H1 (cell line): ENCODE results near the gene BARX2. TPM values are rescaled to one million over a fixed set of nuclear protein-coding genes. Genes with fewer than 3 reads are reported as not detected.

Experiments used
- CTCF ChIA-PET: fragments of 300-600 bp; sonication (Branson Sonifier 250); formaldehyde crosslinking; loops from one replicate; lab custom pipeline; 2021; ENCODE audit not compliant: partially characterized antibody; lab: Charles Lee
- POLR2A ChIA-PET: fragments of 300-600 bp; sonication (Branson Sonifier 250); formaldehyde crosslinking; loops from one replicate; lab custom pipeline; 2021; ENCODE audit warnings: inconsistent platforms; ENCODE audit not compliant: partially characterized antibody; lab: Charles Lee
- DNase-seq, 2 experiments: peaks; one replicate each; pipeline versions ENCODE4 v3.0.0 to v3.0.0-alpha.2; 2010 to 2022; ENCODE audit warnings: low spot score in 2 of 2, low read depth in 1 of 2, mixed read lengths in 1 of 2
- FAIRE-seq: peaks from 2 replicates; lab custom pipeline; 2011; peaks lifted over from hg19 to GRCh38; lab: Jason Lieb, UNC
- H2AFZ ChIP-seq: 2 replicates; pipeline ENCODE4 v1.8.1; 2012; ENCODE audit warnings: low read length, inconsistent platforms
- H2AK5ac ChIP-seq: 2 replicates; pipeline ENCODE4 v1.6.1; 2013; ENCODE audit warnings: low read depth, low read length
- H2BK120ac ChIP-seq: replicated peaks from 2 replicates; pipeline ENCODE3; 2013; ENCODE audit warnings: low read depth, low read length, inconsistent platforms
- H2BK12ac ChIP-seq: 2 replicates; pipeline ENCODE4 v1.6.1; 2013; ENCODE audit warnings: low read depth, low read length
- H2BK15ac ChIP-seq: 2 replicates; pipeline ENCODE4 v1.6.1; 2013; ENCODE audit warnings: low read length
- H2BK20ac ChIP-seq: 2 replicates; pipeline ENCODE4 v1.6.1; 2013; ENCODE audit warnings: low read length
- H2BK5ac ChIP-seq: 2 replicates; pipeline ENCODE4 v1.6.1; 2013; ENCODE audit warnings: low read depth, low read length
- H3K14ac ChIP-seq: 2 replicates; pipeline ENCODE4 v1.6.1; 2013; ENCODE audit warnings: inconsistent platforms; ENCODE audit not compliant: insufficient read length
- H3K18ac ChIP-seq: 2 replicates; pipeline ENCODE4 v1.6.1; 2013; ENCODE audit warnings: low read length; ENCODE audit errors: extremely low read depth
- H3K23ac ChIP-seq: 2 replicates; pipeline ENCODE4 v1.6.1; 2013; ENCODE audit warnings: inconsistent platforms; ENCODE audit not compliant: insufficient read length
- H3K23me2 ChIP-seq: 2 replicates; pipeline ENCODE4 v1.6.1; 2013; ENCODE audit warnings: low read depth, low read length
- H3K27ac ChIP-seq: 2 replicates; pipeline ENCODE4 v1.6.1; 2011; ENCODE audit warnings: low read depth, low read length, inconsistent platforms
- H3K27me3 ChIP-seq, 4 experiments: replicated peaks in 1 of 4; 1 replicate in 1 of 4; 2 replicates in 3 of 4; pipeline versions ENCODE4 v1.6.1 to v1.8.1; 2011 to 2013; ENCODE audit warnings: low read length in 3 of 4, mild to moderate bottlenecking in 3 of 4, inconsistent platforms in 2 of 4, mixed read lengths in 2 of 4, moderate library complexity in 1 of 4; ENCODE audit not compliant: control insufficient read depth in 3 of 4, insufficient read depth in 3 of 4; ENCODE audit errors: extremely low read depth in 1 of 4
- H3K36me3 ChIP-seq, 4 experiments: 2 replicates each; pipeline versions ENCODE4 v1.6.1 to v1.8.1; 2011 to 2013; ENCODE audit warnings: mild to moderate bottlenecking in 4 of 4, low read length in 3 of 4, moderate library complexity in 2 of 4, control low read depth in 1 of 4, inconsistent platforms in 1 of 4; ENCODE audit not compliant: insufficient read depth in 4 of 4, control insufficient read depth in 2 of 4
- H3K4ac ChIP-seq: replicated peaks from 2 replicates; pipeline ENCODE3; 2013; ENCODE audit warnings: low read length, low read depth, mixed read lengths, inconsistent platforms; ENCODE audit not compliant: insufficient read length
- H3K4me1 ChIP-seq, 4 experiments: replicated peaks in 1 of 4; 1 replicate in 1 of 4; 2 replicates in 3 of 4; pipeline versions ENCODE4 v1.6.1 to v1.8.1; 2011 to 2013; ENCODE audit warnings: low read length in 3 of 4, inconsistent platforms in 2 of 4, mixed read lengths in 1 of 4; ENCODE audit not compliant: insufficient read depth in 4 of 4, control insufficient read depth in 3 of 4
- H3K4me2 ChIP-seq, 2 experiments: 2 replicates each; pipeline versions ENCODE4 v1.6.1 to v1.8.1; 2011 to 2013; ENCODE audit warnings: low read depth in 2 of 2, low read length in 2 of 2, control low read depth in 1 of 2, inconsistent platforms in 1 of 2, mild to moderate bottlenecking in 1 of 2; ENCODE audit not compliant: insufficient read depth in 1 of 2
- H3K4me3 ChIP-seq, 4 experiments: fragments of 200-600, 300-600 bp in 1 of 4; sonication (generic), shearing (Covaris generic), sonication (Bioruptor Twin) in 1 of 4; 2 replicates each; pipeline versions ENCODE4 v1.5.1 to v1.8.1; 2011 to 2016; ENCODE audit warnings: low read length in 4 of 4, low read depth in 3 of 4, control low read depth in 2 of 4, inconsistent platforms in 2 of 4, mild to moderate bottlenecking in 2 of 4, mixed read lengths in 1 of 4, moderate library complexity in 1 of 4; ENCODE audit not compliant: insufficient read depth in 2 of 4; ENCODE audit errors: extremely low read depth in 1 of 4
- H3K56ac ChIP-seq: replicated peaks from 2 replicates; pipeline ENCODE3; 2013; ENCODE audit warnings: low read depth, mild to moderate bottlenecking, mixed read lengths, low read length, inconsistent platforms; ENCODE audit not compliant: insufficient read length
- H3K79me1 ChIP-seq: 2 replicates; pipeline ENCODE4 v1.6.1; 2013; ENCODE audit warnings: low read depth, low read length, control low read depth
- H3K79me2 ChIP-seq, 2 experiments: 2 replicates each; pipeline versions ENCODE4 v1.6.1 to v1.8.1; 2012 to 2013; ENCODE audit warnings: low read length in 2 of 2, mild to moderate bottlenecking in 2 of 2, inconsistent platforms in 1 of 2; ENCODE audit not compliant: insufficient read depth in 2 of 2, control insufficient read depth in 1 of 2
- H3K9ac ChIP-seq, 4 experiments: replicated peaks in 1 of 4; 1 replicate in 1 of 4; 2 replicates in 3 of 4; pipeline versions ENCODE4 v1.6.1 to v1.8.1; 2011 to 2013; ENCODE audit warnings: low read depth in 3 of 4, low read length in 3 of 4, control low read depth in 2 of 4, mild to moderate bottlenecking in 2 of 4, moderate library complexity in 2 of 4, inconsistent platforms in 1 of 4; ENCODE audit errors: extremely low read depth in 1 of 4
- H3K9me3 ChIP-seq, 2 experiments: 2 replicates each; pipeline versions ENCODE4 v1.6.1 to v1.8.1; 2012 to 2013; ENCODE audit warnings: mild to moderate bottlenecking in 2 of 2, moderate library complexity in 2 of 2, control low read depth in 1 of 2, inconsistent platforms in 1 of 2, low read depth in 1 of 2, low read length in 1 of 2, mixed read lengths in 1 of 2; ENCODE audit not compliant: insufficient read depth in 2 of 2
- H4K20me1 ChIP-seq, 2 experiments: replicated peaks in 1 of 2; 2 replicates each; pipeline versions ENCODE3 to v1.8.1; 2011 to 2013; ENCODE audit warnings: inconsistent platforms in 2 of 2, low read length in 2 of 2, mild to moderate bottlenecking in 1 of 2; ENCODE audit not compliant: insufficient read depth in 2 of 2, control insufficient read depth in 1 of 2
- H4K5ac ChIP-seq: 2 replicates; pipeline ENCODE4 v1.6.1; 2013; ENCODE audit warnings: low read length, low read depth, mixed read lengths, inconsistent platforms; ENCODE audit not compliant: insufficient read length
- H4K8ac ChIP-seq: 2 replicates; pipeline ENCODE4 v1.8.0; 2013; ENCODE audit warnings: mild to moderate bottlenecking, moderate library complexity, low read length, inconsistent platforms; ENCODE audit not compliant: insufficient read depth; ENCODE audit errors: extremely low read depth
- H4K91ac ChIP-seq: replicated peaks from 2 replicates; pipeline ENCODE3; 2013; ENCODE audit warnings: low read length, mixed read lengths, inconsistent platforms; ENCODE audit not compliant: insufficient read length
- CTCF ChIP-seq, 3 experiments: IDR thresholded peaks; 1 replicate in 2 of 3; 2 replicates in 1 of 3; pipeline versions ENCODE4 v1.5.1 to v1.6.1; 2011; ENCODE audit warnings: low read length in 3 of 3, mild to moderate bottlenecking in 3 of 3, inconsistent platforms in 2 of 3, low read depth in 1 of 3, moderate library complexity in 1 of 3; ENCODE audit not compliant: insufficient read depth in 1 of 3; ENCODE audit errors: control extremely low read depth in 1 of 3
- GTF2F1 ChIP-seq: IDR thresholded peaks from 2 replicates; pipeline ENCODE4 v1.6.1; 2012; ENCODE audit warnings: low read depth, low read length, improper control_type of control experiment, borderline replicate concordance
- KDM1A ChIP-seq: fragments of 200-600, 300-600 bp; sonication (generic); IDR thresholded peaks from 2 replicates; pipeline ENCODE4 v1.7.1; 2016; ENCODE audit warnings: mild to moderate bottlenecking, low read length, borderline replicate concordance
- KDM5A ChIP-seq: fragments of 200-600 bp; IDR thresholded peaks from 2 replicates; pipeline ENCODE4 v1.7.1; 2012; ENCODE audit warnings: mild to moderate bottlenecking, low read length, inconsistent platforms, mixed read lengths
- NANOG ChIP-seq: IDR thresholded peaks from 2 replicates; pipeline ENCODE4 v1.6.1; 2011; ENCODE audit warnings: low read length, low read depth, mild to moderate bottlenecking, inconsistent platforms; ENCODE audit not compliant: insufficient read depth, poor library complexity, severe bottlenecking
- RXRA ChIP-seq: IDR thresholded peaks from 2 replicates; pipeline ENCODE4 v1.6.1; 2011; ENCODE audit warnings: low read depth, mild to moderate bottlenecking, low read length, moderate library complexity; ENCODE audit not compliant: insufficient read depth
- SIN3A ChIP-seq, 2 experiments: IDR thresholded peaks in 1 of 2; conservative IDR thresholded peaks in 1 of 2; 2 replicates each; pipeline ENCODE4 v1.6.1; 2011 to 2012; ENCODE audit warnings: low read length in 2 of 2, improper control_type of control experiment in 1 of 2, low read depth in 1 of 2, mild to moderate bottlenecking in 1 of 2
- YY1 ChIP-seq: IDR thresholded peaks from 2 replicates; pipeline ENCODE4 v1.6.1; 2011; ENCODE audit warnings: low read depth, mild to moderate bottlenecking, low read length
- WGBS, 2 experiments: shearing (Covaris generic) in 1 of 2; methylation state at CpG; one replicate each; pipeline versions ENCODE4 v1.1.6 to v1.1.7; 2013 to 2015; ENCODE audit warnings: low lambda C conversion rate in 2 of 2, mixed read lengths in 2 of 2, inconsistent platforms in 1 of 2, low coverage in 1 of 2, missing lambda C conversion rate in 1 of 2; ENCODE audit not compliant: insufficient replicate concordance in 2 of 2, insufficient coverage in 1 of 2, insufficient read length in 1 of 2; ENCODE audit errors: extremely low coverage in 1 of 2, missing lambda C conversion rate in 1 of 2; 5-methylcytosine and 5-hydroxymethylcytosine counted together
- polyA plus RNA-seq, 7 experiments: library from polyadenylated mRNA; depleted of rRNA in 3 of 7; stranded (reverse) in 5 of 7; unstranded in 2 of 7; fragments of >200 nt in 5 of 7; fragments of 200-250 nt in 2 of 7; gene quantifications; 1 replicate in 5 of 7; 2 replicates in 1 of 7; 4 replicates in 1 of 7; pipeline versions ENCODE4 v1.2.1 to v1.2.3, GENCODE V29; 2011 to 2013; ENCODE audit warnings: missing spikeins in 2 of 7, mixed read lengths in 2 of 7
- total RNA-seq: library from RNA; stranded (reverse); fragmentation: NEBNext Ultra II Directional; extraction: Animal tissue kit (Norgen Biotek cat#: 25700); gene quantifications from 2 replicates; pipeline ENCODE4 v1.2.1, GENCODE V29; 2021

BARX2 gene
- total and polyA plus RNA-seq, 2 of the 8 experiments (the other 6 are each of a cell fraction or from before 2014, with no cell fraction given) = not detected

DNA sequence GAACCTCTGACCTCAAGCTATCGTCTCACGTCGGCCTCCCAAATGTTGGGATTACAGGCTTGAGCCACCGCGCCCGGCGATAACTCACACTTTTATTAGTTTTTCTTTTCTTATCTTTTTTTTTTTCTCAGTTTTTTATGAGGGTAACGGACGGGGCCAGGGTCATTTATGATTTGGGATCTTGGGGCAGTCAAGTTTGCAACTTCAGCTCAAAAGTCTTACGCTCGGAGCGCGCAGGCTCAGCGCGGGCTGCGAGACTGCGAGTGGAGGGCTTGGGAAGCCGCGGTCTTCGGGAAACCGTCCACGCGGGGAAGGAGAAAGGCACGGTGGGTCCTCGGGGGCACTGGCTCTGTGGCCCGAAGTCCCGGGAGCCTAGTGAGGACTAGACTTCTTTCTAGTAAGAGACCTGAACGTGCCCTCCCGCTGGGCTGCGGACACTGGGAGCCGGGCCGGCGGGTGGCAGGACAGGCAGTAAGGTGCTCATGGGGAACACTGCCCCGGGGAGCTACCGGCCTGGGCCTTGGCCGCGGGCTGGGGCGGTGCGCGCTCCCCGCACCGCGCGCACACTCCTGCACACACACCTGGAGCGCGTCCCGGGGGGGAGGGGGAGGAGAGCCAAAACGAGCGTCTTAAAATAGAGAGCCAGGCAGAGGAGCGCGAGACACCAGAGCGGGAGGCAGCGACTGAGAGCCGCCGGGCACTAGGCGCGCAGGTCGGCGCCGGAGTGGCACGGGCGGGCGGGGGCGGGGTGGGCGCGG is 476 bp upstream of the BARX2 start:
- Histone ChIP-seq H3K9me3 (no peaks in the 10 kb centered on the region), H4K5ac (no peak overlapping the region), H3K4me3 (peak overlapping the region; percentile 19 to 55 (median 48)), H2BK120ac (no peak overlapping the region), H3K79me1 (no peaks in the 10 kb centered on the region), H3K23ac (no peak overlapping the region), H3K79me2 (no peaks in the 10 kb centered on the region), H3K18ac (no peak overlapping the region), H3K9ac (no peak overlapping the region), H3K14ac (no peak overlapping the region), H2AFZ (no peak overlapping the region), H3K36me3 (no peaks in the 10 kb centered on the region), H4K20me1 (peaks cover 2 to 6% of the 10 kb centered on the region in 2 experiments), H4K8ac (no peak overlapping the region), H3K4me1 (peaks cover 0 to 8% (median 6%) of the 10 kb centered on the region in 4 experiments; a peak in 6 of 7 replicates), H2BK20ac (no peak overlapping the region), H2BK5ac (no peak overlapping the region), H2BK12ac (no peak overlapping the region), H4K91ac (no peak overlapping the region), H3K27ac (no peak overlapping the region), H3K4me2 (peak overlapping the region; percentile 81 to 93), H3K4ac (no peak overlapping the region), H3K27me3 (peaks cover 50 to 75% (median 70%) of the 10 kb centered on the region in 4 experiments), H2AK5ac (no peak overlapping the region), H3K56ac (no peak overlapping the region), H2BK15ac (no peak overlapping the region), H3K23me2 (peaks cover 25% of the 10 kb centered on the region)
- ChIA-PET CTCF (interaction anchor here (0.7 to 4.7 kb wide), 24 partner anchors 9 to 484 kb away, joined by 3 to 45 read pairs (median 5); no protein-coding TSS in a partner anchor), POLR2A (interaction anchor here (0.6 to 1.2 kb wide), 2 partner anchors 30 to 263 kb away, joined by 4 to 5 read pairs; no protein-coding TSS in a partner anchor)
- WGBS, 2 experiments = 9% methylated on average over 48 of the region's 66 CpGs; no CpG with 5 or more reads in 1 of the 2 experiments
- DNase-seq = peak in 1 of 2 experiments; percentile 70
- FAIRE-seq = no peak
- TF ChIP-seq SIN3A (conservative IDR thresholded peaks at IDR 0.05 in 1 of 2, IDR thresholded peaks at IDR 0.05 in 1 of 2; ENCODE audit: low read depth in 1 of 2, low read length in 2 of 2) = no peak
- TF ChIP-seq CTCF (IDR thresholded peaks at IDR 0.05; ENCODE audit: control extremely low read depth in 1 of 3, insufficient read depth in 1 of 3, low read depth in 1 of 3, low read length in 3 of 3) = no peak
- no peak for TF ChIP-seq RXRA
- no peak for TF ChIP-seq NANOG
- TF ChIP-seq YY1 = no peak
- TF ChIP-seq KDM1A = no peak; the same call in 1 of the 2 replicates
- TF ChIP-seq GTF2F1 = no peak
- no peak for TF ChIP-seq KDM5A
